ENCODE measurements around the gene MPIG6B.
"Not testable (repeated sequence)": the region's sequence is repeated elsewhere in the genome, so short reads cannot be mapped to it uniquely, and the experiment has no call there.

MPIG6B gene

DNA sequence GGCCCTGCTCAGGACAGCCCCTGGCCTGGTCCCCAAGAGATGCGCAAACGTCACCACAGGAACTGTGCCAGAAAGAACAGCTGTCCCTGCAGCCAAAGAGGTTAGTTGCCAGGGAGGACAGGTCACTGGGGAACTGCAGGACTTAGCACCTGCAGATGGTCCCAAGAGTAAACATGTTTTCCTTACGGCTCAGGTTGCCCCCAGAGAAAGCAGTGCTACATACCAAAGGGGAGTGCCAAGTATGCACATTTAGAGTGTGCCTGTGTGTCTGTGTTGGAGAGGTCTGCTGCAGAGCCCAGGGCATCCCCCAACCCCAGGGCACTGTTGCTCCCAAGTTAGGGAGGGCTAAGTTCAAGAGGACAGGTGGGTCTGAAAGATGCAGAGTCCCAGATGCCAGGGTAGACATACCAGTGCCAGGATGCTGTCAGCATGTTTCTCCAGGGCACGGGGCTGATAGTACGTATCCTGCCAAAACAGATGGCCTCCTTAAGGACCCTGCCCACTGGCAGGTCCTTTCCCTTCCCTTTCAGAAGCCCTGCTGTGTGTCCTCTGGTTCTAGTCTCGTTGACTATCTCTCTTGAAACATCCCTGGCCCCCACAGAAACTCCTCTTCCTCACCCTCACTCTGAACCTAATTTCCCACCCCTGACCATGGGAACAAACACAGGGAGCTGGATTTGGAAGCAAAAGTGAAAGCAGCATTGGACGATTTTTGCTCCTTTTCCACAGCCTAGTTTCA is 21.3 kb upstream of the MPIG6B start:
- DNase-seq = no peak

- DNase-seq = no peak
Observed at GRCh38 chr6:31702405-31702818, 20.8 kb upstream of the MPIG6B start.

DNA sequence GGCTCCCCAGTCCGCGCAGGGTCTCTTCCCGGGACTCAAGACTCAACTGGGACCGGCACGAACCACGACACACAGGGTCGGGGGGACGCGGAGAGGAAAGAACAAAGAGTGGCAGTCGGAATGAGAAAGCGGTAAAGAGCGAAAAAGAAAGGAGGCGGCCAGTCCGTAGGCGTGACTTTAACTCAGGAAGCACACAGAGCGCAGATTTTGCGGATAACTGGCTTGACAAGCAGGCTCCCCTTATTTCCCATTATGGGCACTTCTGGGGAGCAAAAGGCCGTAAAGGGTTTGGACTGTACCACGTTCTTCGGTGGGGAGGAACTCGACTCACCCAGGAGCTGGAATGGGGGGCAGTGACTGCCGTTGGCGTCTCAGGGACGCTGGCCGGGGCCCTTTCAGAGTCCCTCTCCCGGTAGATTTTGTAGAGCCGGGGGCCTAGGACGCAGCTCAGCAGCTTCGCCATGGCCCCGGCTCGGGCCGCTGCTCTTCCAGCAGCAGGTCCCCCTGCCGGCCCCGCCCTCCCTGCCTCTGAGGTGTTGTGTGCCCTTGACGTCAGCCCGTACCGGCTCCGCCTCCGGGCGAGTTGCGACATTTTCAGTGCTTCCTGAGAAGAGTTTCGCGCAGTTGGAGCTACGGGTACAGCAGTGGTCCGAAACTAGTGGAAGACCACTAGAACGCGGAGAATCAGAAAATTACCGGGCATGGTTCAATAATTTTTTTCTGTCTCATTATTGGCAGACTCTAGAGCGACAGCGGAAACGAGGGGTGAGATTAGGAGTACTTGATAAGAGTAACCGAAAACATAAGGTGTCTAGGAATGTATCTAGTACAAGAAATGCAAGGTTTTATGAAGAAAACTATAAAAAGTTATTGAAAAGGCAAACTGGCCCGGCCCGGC is 20.1 kb upstream of the MPIG6B start, which contains the start of gene ABHD16A:
Gene ABHD16A, minus strand, starts transcription at position 506 of the 898 bp plus-strand sequence. Its CDS starts 43 bp downstream, at position 463.
- DNase-seq = peak; percentile 91

GRCh38 chr6:31705931-31706330 is 17.2 kb upstream of the MPIG6B start:
- no peak for DNase-seq

- DNase-seq = no peak
Observed at GRCh38 chr6:31706599-31706998, 16.6 kb upstream of the MPIG6B start, which contains the start of gene LY6G6F. LY6G6F (plus strand) TSS chr6:31706866; CDS start chr6:31706907, 41 bp downstream.

DNA sequence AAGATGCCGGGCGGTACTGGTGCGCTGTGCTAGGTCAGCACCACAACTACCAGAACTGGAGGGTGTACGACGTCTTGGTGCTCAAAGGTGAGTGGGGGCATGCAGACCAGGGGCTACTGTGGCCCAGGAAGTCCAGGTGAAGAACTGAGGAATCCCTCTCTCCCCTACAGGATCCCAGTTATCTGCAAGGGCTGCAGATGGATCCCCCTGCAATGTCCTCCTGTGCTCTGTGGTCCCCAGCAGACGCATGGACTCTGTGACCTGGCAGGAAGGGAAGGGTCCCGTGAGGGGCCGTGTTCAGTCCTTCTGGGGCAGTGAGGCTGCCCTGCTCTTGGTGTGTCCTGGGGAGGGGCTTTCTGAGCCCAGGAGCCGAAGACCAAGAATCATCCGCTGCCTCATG is 15.5 kb upstream of the MPIG6B start:
- no peak for DNase-seq

DNA sequence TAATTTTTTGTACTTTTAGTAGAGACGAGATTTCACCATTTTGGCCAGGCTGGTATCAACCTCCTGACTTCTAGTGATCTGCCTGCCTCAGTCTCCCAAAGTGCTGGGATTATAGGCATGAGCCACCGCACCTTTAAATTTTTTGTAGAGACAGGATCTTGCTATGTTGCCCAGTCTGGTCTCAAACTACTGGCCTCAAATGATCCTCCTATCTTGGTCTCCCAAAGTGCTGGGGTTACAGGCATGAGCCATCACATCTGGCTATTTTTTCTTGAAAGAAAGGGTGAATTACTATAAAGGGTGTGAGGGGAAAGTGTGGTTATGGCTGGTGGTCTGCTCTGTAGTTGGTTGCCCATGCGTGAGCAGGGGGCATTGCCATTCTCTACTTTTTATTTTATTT is 14.9 kb upstream of the MPIG6B start:
- no peak for DNase-seq

- not testable (repeated sequence) for DNase-seq
Observed at GRCh38 chr6:31709157-31709556, 14.0 kb upstream of the MPIG6B start.

DNA sequence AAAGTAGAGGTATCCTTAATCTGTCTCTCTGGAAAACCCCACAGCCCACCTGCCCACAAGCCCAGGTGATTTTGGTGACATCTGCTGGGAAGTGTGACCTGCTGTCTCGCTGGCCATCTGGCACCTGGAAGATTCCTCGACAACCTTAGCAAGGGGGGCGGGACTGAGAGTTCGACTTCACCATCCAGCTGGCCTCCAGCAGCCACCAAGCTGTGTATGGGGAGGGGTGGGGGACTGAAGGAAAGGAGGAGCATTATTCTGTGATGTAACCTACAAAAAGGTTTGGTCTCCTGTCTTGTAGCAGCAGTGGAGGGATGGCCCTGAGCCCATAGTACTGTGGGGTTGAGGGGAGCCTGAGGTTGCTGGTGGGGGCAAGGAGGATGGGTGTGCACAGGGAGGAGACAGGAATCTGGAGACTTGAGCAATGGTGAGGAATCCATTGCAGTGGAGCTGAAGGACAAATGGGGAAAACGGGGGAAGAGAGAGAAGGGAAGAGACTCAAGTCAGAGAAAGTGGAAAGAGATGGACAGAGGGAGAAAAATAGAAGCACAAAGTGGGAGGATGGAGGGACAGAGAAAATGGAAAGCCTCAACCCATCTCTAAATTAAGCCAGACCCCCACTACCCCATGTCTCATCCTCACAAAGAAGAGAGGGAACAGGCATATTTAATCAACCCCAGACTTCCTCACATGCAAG is 12.5 kb upstream of the MPIG6B start:
- no peak for DNase-seq

DNA sequence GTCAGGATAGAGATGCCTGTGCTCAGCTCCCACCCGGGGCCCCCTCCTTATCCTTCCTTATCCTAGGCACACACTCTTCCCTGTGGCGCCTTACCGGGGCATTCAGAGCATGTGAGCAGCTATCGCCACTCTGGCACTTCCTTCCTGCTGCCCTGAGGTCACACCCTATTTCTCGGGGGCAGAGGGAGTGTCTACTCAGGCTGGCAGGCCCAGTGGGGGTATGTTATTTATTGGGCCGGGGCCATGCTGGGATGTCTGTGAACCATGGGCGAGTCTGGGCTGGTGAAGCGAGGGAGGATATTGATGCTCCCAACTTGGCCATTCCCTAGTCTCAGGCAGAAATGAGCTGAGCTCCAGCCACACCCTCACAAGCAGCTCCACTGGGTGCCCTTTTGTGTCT is 11.9 kb upstream of the MPIG6B start:
- DNase-seq = no peak

DNA sequence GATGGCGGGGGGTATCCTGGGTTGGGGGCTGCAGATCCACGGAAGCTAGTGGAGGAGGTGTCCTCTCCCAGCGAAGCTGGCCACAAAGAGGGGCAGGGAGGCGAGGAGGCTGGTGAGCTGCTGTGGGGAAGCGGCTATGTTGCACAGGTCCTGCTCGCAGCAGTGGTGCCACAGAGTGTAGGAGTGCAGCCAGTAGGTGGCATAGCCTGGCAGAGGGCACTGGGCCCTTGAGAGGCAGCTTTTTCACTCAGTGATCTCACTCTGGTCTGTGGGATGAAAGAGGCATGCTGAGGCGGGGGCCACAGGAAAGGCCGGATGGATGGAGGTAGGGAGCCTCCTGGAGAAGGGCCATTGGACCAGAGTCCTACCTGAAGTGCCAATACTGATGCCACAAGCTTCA is 10.9 kb upstream of the MPIG6B start:
- DNase-seq = no peak

DNA sequence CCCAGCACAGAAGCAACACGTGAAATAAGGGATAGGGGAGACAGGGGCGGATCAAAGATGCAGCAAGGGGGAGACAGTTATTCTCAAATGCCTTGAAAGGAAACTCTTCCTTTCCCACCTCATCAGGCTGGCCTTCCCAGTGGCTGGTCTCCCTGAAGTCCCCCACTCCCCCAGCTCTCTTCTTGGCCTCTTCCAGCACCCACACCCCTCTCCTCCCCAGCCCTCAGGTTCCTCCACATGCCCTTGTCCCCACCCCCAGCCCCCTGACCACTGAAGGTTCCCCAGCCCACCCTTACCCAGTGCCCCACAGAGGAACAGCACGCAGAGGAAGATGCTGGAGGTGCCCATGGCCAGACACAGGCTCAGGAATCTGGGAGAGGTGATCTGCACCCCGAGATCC is 9.7 kb upstream of the MPIG6B start:
- DNase-seq = no peak

GRCh38 chr6:31713991-31714684 is 9.0 kb upstream of the MPIG6B start:
- no peak for DNase-seq

GRCh38 chr6:31715022-31715958 is 7.9 kb upstream of the MPIG6B start, which contains the start of gene LY6G6D:
LY6G6D (plus strand) TSS chr6:31715348; CDS start chr6:31715356, 8 bp downstream.
- no peak for DNase-seq

GRCh38 chr6:31717499-31718222 is 5.5 kb upstream of the MPIG6B start:
- DNase-seq = no peak

- no peak for DNase-seq
Observed at GRCh38 chr6:31718265-31718664, 4.9 kb upstream of the MPIG6B start.

- DNase-seq = no peak
Observed at GRCh38 chr6:31719001-31719400, 4.2 kb upstream of the MPIG6B start.

DNA sequence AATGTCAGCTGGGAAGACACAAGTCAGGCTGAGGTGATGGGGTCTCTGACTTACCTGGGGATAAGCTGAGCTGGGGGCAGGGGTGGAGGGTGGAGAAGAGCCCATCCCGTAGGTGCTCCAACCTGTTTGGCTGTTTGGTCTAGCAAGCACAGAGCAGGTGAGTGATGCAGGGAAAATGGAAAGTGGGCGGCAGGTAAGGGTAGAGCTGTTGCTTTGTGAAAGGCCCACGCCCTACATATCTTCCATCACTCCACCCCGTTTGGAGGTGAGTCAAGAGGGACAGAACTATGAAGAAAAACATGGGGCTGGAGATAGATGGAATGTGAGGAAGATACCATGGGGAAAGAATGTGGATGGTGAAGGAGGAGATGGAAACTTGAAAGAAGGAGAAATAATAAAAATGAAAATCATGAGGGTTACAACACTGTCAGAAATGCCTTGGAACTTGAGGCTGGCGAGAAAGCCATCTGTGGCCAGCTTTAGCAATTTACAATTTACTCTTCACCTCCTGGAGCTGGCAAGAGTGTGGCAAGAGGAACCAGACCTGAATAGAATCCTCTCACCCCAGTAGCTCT is 2.9 kb upstream of the MPIG6B start:
- DNase-seq = no peak

- DNase-seq = no peak
Observed at GRCh38 chr6:31721351-31722020, 1.7 kb upstream of the MPIG6B start, which contains the start of gene LY6G6C. LY6G6C (minus strand) TSS chr6:31721746; CDS start chr6:31721679, 67 bp downstream.
